ENCODE data around the gene RALY.

The RALY gene

GRCh38 chr20:34015401-34016335, 22.0 kb downstream of the RALY start:
- no peak overlapping the region for H2AFZ ChIP-seq
- no peak overlapping the region for H3K4me2 ChIP-seq (ENCODE audit: low read length)
- no peak for TF ChIP-seq CTCF (IDR thresholded peaks at IDR 0.05)
- no peak overlapping the region for H3K27ac ChIP-seq
- H3K9ac ChIP-seq: no peak overlapping the region
- H3K27me3 ChIP-seq (ENCODE audit: control insufficient read depth, insufficient read depth, low read length): no peaks in the 10 kb centered on the region
- peaks cover 9% of the 10 kb centered on the region for H3K4me1 ChIP-seq
- H3K36me3 ChIP-seq (ENCODE audit: control insufficient read depth, insufficient read depth, low read length): no peaks in the 10 kb centered on the region
- H3K4me3 ChIP-seq (ENCODE audit: low read depth, low read length): no peak overlapping the region
- H3K79me2 ChIP-seq: peaks cover 71% of the 10 kb centered on the region
- H3K9me3 ChIP-seq (ENCODE audit: control insufficient read depth, low read length): no peaks in the 10 kb centered on the region

- TF ChIP-seq CTCF (IDR thresholded peaks at IDR 0.05): no peak
- H3K27ac ChIP-seq: no peak overlapping the region
These were observed 23.0 kb downstream of the RALY start for GRCh38 chr20:34016736-34017135.

GRCh38 chr20:34017610-34018009, 23.9 kb downstream of the RALY start:
- no peak overlapping the region for H3K27ac ChIP-seq
- H3K27me3 ChIP-seq (ENCODE audit: control insufficient read depth, insufficient read depth, low read length): no peaks in the 10 kb centered on the region
- H3K9ac ChIP-seq: no peak overlapping the region
- H3K79me2 ChIP-seq: peaks cover 71% of the 10 kb centered on the region
- H2AFZ ChIP-seq: no peak overlapping the region
- H3K4me1 ChIP-seq: peaks cover 13% of the 10 kb centered on the region
- no peak overlapping the region for H3K4me2 ChIP-seq (ENCODE audit: low read length)
- no peaks in the 10 kb centered on the region for H3K9me3 ChIP-seq (ENCODE audit: control insufficient read depth, low read length)
- no peak overlapping the region for H3K4me3 ChIP-seq (ENCODE audit: low read depth, low read length)
- no peak for TF ChIP-seq CTCF (IDR thresholded peaks at IDR 0.05)
- H3K36me3 ChIP-seq (ENCODE audit: control insufficient read depth, insufficient read depth, low read length): no peaks in the 10 kb centered on the region

More at GRCh38 chr20:34016736-34017135, 23.0 kb downstream of the RALY start:
- Histone ChIP-seq H3K36me3 (ENCODE audit: control insufficient read depth, insufficient read depth, low read length) (no peaks in the 10 kb centered on the region), H3K4me1 (peaks cover 9% of the 10 kb centered on the region), H3K9me3 (ENCODE audit: control insufficient read depth, low read length) (no peaks in the 10 kb centered on the region), H3K27me3 (ENCODE audit: control insufficient read depth, insufficient read depth, low read length) (no peaks in the 10 kb centered on the region), H3K4me2 (ENCODE audit: low read length) (no peak overlapping the region), H3K79me2 (peaks cover 73% of the 10 kb centered on the region), H3K9ac (no peak overlapping the region), H2AFZ (no peak overlapping the region), H3K4me3 (ENCODE audit: low read depth, low read length) (no peak overlapping the region)

GRCh38 chr20:34018166-34018565, 24.5 kb downstream of the RALY start:
- Histone ChIP-seq H3K79me2 (peaks cover 71% of the 10 kb centered on the region), H2AFZ (no peak overlapping the region), H3K9ac (no peak overlapping the region), H3K4me1 (peaks cover 18% of the 10 kb centered on the region), H3K36me3 (ENCODE audit: control insufficient read depth, insufficient read depth, low read length) (no peaks in the 10 kb centered on the region), H3K4me2 (ENCODE audit: low read length) (no peak overlapping the region), H3K9me3 (ENCODE audit: control insufficient read depth, low read length) (no peaks in the 10 kb centered on the region), H3K4me3 (ENCODE audit: low read depth, low read length) (no peak overlapping the region), H3K27me3 (ENCODE audit: control insufficient read depth, insufficient read depth, low read length) (no peaks in the 10 kb centered on the region), H3K27ac (no peak overlapping the region)
- TF ChIP-seq CTCF (IDR thresholded peaks at IDR 0.05): no peak

All from parathyroid adenoma (tissue), 2 donors.